K562 (cell line): ENCODE results near the gene TMIGD1. TPM values are rescaled to one million over a fixed set of nuclear protein-coding genes. Genes with fewer than 3 reads are reported as not detected.

Experiments
- BRD4 ChIP-seq: fragments of 200-600 bp; sonication (generic); IDR thresholded peaks from 2 replicates; pipeline ENCODE4 v1.6.1; 2017; ENCODE audit warnings: inconsistent platforms
- CBFB ChIP-seq: sonication (generic); formaldehyde crosslinking; IDR thresholded peaks from 2 replicates; pipeline ENCODE4 v1.4.0; 2020; ENCODE audit warnings: mild to moderate bottlenecking, missing genetic modification reagents
- CBX8 ChIP-seq: fragments of 200-600 bp; sonication (generic); IDR thresholded peaks from 2 replicates; pipeline ENCODE4 v1.6.1; 2012; ENCODE audit warnings: borderline replicate concordance, mixed run types, low read depth, mild to moderate bottlenecking, moderate library complexity, mixed read lengths, low read length, control low read depth, inconsistent platforms; ENCODE audit not compliant: poor library complexity, severe bottlenecking; ENCODE audit errors: extremely low read depth
- CREBBP ChIP-seq: IDR thresholded peaks from one replicate; pipeline ENCODE4 v1.6.1; 2012; ENCODE audit warnings: low read depth, mild to moderate bottlenecking, control low read depth, inconsistent platforms, low read length
- ESRRB ChIP-seq: fragments of 250-450 bp; sonication (Bioruptor Pico); IDR thresholded peaks from 2 replicates; pipeline ENCODE4 v1.5.0; 2020; ENCODE audit warnings: mild to moderate bottlenecking, moderate library complexity, borderline replicate concordance
- ETV5 ChIP-seq: sonication (generic); formaldehyde crosslinking; IDR thresholded peaks from 2 replicates; pipeline ENCODE4 v1.4.0; 2020; ENCODE audit warnings: low read depth, mild to moderate bottlenecking, missing genetic modification reagents
- GTF2E2 ChIP-seq: fragments of 200-800 bp; sonication (Bioruptor generic); IDR thresholded peaks from 2 replicates; pipeline ENCODE4 v1.6.1; 2016; ENCODE audit warnings: missing genetic modification characterization, missing compliant biosample characterization
- JUN ChIP-seq, 2 experiments: sonication (generic) in 1 of 2; formaldehyde crosslinking in 1 of 2; IDR thresholded peaks; 2 replicates each; pipeline versions ENCODE4 v1.6.1 to v1.8.0; 2012 to 2022; ENCODE audit warnings: borderline replicate concordance in 2 of 2, mild to moderate bottlenecking in 2 of 2, improper control_type of control experiment in 1 of 2, low read depth in 1 of 2, low read length in 1 of 2, missing genetic modification reagents in 1 of 2
- MEF2D ChIP-seq: conservative IDR thresholded peaks from 2 replicates; pipeline ENCODE4 v1.6.1; 2016; ENCODE audit warnings: low read depth, missing genetic modification characterization, missing compliant biosample characterization
- NFATC3 ChIP-seq: fragments of 450-650 bp; IDR thresholded peaks from 2 replicates; pipeline ENCODE4 v1.6.1; 2017; ENCODE audit warnings: mild to moderate bottlenecking
- NR2C2 ChIP-seq, 2 experiments: fragments of 200-800 bp in 1 of 2; sonication (Bioruptor generic) in 1 of 2; sonication (generic) in 1 of 2; formaldehyde crosslinking in 1 of 2; IDR thresholded peaks; 2 replicates each; pipeline versions ENCODE4 v1.6.1 to v1.8.0; 2016 to 2022; ENCODE audit warnings: mild to moderate bottlenecking in 1 of 2, missing compliant biosample characterization in 1 of 2, missing genetic modification characterization in 1 of 2, missing genetic modification reagents in 1 of 2
- NRF1 ChIP-seq, 2 experiments: fragments of 450-650 bp; IDR thresholded peaks in 1 of 2; conservative IDR thresholded peaks in 1 of 2; 2 replicates each; pipeline ENCODE4 v1.6.1; 2014; ENCODE audit warnings: mild to moderate bottlenecking in 2 of 2
- POLR3A ChIP-seq: IDR thresholded peaks from 2 replicates; pipeline ENCODE4 v1.6.1; 2011; ENCODE audit warnings: borderline replicate concordance, mild to moderate bottlenecking, moderate library complexity; ENCODE audit not compliant: insufficient read length, insufficient read depth; ENCODE audit errors: extremely low read depth
- TFAM ChIP-seq: fragments of 250-450 bp; sonication (Bioruptor Pico); conservative IDR thresholded peaks from 2 replicates; pipeline ENCODE4 v1.5.0; 2021; ENCODE audit warnings: mild to moderate bottlenecking, moderate library complexity
- ZEB2 ChIP-seq: fragments of 450-650 bp; IDR thresholded peaks from 2 replicates; pipeline ENCODE4 v1.6.1; 2016
- ZNF589 ChIP-seq: fragments of 200-800 bp; sonication (Bioruptor generic); IDR thresholded peaks from 2 replicates; pipeline ENCODE4 v1.6.1; 2016; ENCODE audit warnings: low read depth, missing genetic modification characterization, missing compliant biosample characterization
- ZNF766 ChIP-seq: fragments of 200-800 bp; sonication (Bioruptor generic); conservative IDR thresholded peaks from 2 replicates; pipeline ENCODE4 v1.6.1; 2016; ENCODE audit warnings: missing genetic modification characterization, missing compliant biosample characterization
- polyA plus RNA-seq, 8 experiments: library from polyadenylated mRNA; depleted of rRNA in 4 of 8; stranded (reverse) in 5 of 8; unstranded in 3 of 8; fragments of >200 nt; fragmentation: Nextera tagmentation in 2 of 8; fragmentation: Illumina TruSeq in 1 of 8; extraction: Ambion mirVana in 2 of 8; extraction: Trizol in 1 of 8; gene quantifications; 2 replicates each; pipeline versions ENCODE4 v1.2.1 to v1.2.3, GENCODE V29; 2011 to 2014; ENCODE audit warnings: inconsistent platforms in 1 of 8, missing spikeins in 1 of 8
- total RNA-seq, 7 experiments: library from RNA; depleted of rRNA in 6 of 7; stranded (reverse); fragments of >200 nt in 6 of 7; fragmentation: Illumina TruSeq in 2 of 7; extraction: Trizol in 2 of 7; gene quantifications; 2 replicates each; pipeline versions ENCODE4 v1.2.1 to v1.2.3, GENCODE V29; 2011 to 2021; ENCODE audit warnings: low replicate concordance in 1 of 7
- TF ChIP-seq, protein P1 (sequence below): sonication (generic); formaldehyde crosslinking; IDR thresholded peaks from 2 replicates; pipeline ENCODE4 v1.8.0; 2022; ENCODE audit warnings: missing genetic modification reagents, mild to moderate bottlenecking, moderate library complexity, borderline replicate concordance
- TF ChIP-seq, protein P2 (sequence below): fragments of 250-450 bp; sonication (Bioruptor Pico); IDR thresholded peaks from 2 replicates; pipeline ENCODE4 v1.5.0; 2022; ENCODE audit warnings: mild to moderate bottlenecking

Gene TMIGD1
- total and polyA plus RNA-seq, 9 of the 15 experiments (the other 6 are each of a cell fraction or from before 2014, with no cell fraction given) = not detected

DNA sequence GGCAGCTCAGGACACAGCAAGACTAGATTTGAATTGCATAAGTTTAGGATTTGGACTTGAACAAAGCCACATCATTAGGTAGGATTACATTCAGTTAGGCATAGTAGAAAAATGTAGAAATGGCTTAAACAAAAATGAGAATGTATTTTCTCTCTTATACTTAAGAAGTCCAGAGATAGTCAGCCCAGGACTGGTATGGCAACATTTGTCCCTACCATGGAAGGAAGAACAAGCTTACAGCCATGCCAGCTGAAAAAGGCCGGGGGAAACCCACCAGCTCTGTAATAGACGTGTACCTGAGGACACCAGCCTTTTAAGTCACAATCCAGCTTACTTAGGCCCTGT, 11.2 kb upstream of the TMIGD1 start (continued):
- TF ChIP-seq JUN (IDR thresholded peaks at IDR 0.05; ENCODE audit: borderline replicate concordance, low read depth, low read length) = no peak
- no peak for TF ChIP-seq JUN (CRISPR knock-in tag; IDR thresholded peaks at IDR 0.05; ENCODE audit: borderline replicate concordance)
- TF ChIP-seq ZNF766 = 0 out of 2 replicates have a peak, but pooled peaks have one; percentile 10
- TF ChIP-seq GTF2E2 (tag) = no peak
- no peak for TF ChIP-seq BRD4
- TF ChIP-seq POLR3A = no peak
- TF ChIP-seq NFATC3 = 0 out of 2 replicates have a peak, but pooled peaks have one; percentile 25
- TF ChIP-seq ESRRB (CRISPR knock-in tag) = no peak
- TF ChIP-seq ZEB2 = no peak
- no peak for TF ChIP-seq CBFB (CRISPR knock-in tag)
- TF ChIP-seq TFAM (CRISPR knock-in tag) = no peak
- no peak for TF ChIP-seq NR2C2 (CRISPR knock-in tag; IDR thresholded peaks at IDR 0.05)
- TF ChIP-seq NR2C2 (tag; IDR thresholded peaks at IDR 0.05) = 0 out of 2 replicates have a peak, but pooled peaks have one; percentile 31
- TF ChIP-seq MEF2D = 0 out of 2 replicates have a peak, but pooled peaks have one; percentile 9
- peak; percentile 26; the same call in 1 of the 2 replicates for TF ChIP-seq ZNF589 (CRISPR knock-in tag)
- TF ChIP-seq, protein P1, sequence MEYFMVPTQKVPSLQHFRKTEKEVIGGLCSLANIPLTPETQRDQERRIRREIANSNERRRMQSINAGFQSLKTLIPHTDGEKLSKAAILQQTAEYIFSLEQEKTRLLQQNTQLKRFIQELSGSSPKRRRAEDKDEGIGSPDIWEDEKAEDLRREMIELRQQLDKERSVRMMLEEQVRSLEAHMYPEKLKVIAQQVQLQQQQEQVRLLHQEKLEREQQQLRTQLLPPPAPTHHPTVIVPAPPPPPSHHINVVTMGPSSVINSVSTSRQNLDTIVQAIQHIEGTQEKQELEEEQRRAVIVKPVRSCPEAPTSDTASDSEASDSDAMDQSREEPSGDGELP (CRISPR knock-in tag) = no peak
- no peak for TF ChIP-seq CBX8
- no peak for TF ChIP-seq CREBBP
- TF ChIP-seq ETV5 = no peak
- TF ChIP-seq, protein P2, sequence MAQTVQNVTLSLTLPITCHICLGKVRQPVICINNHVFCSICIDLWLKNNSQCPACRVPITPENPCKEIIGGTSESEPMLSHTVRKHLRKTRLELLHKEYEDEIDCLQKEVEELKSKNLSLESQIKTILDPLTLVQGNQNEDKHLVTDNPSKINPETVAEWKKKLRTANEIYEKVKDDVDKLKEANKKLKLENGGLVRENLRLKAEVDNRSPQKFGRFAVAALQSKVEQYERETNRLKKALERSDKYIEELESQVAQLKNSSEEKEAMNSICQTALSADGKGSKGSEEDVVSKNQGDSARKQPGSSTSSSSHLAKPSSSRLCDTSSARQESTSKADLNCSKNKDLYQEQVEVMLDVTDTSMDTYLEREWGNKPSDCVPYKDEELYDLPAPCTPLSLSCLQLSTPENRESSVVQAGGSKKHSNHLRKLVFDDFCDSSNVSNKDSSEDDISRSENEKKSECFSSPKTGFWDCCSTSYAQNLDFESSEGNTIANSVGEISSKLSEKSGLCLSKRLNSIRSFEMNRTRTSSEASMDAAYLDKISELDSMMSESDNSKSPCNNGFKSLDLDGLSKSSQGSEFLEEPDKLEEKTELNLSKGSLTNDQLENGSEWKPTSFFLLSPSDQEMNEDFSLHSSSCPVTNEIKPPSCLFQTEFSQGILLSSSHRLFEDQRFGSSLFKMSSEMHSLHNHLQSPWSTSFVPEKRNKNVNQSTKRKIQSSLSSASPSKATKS (CRISPR knock-in tag) = no peak
- TF ChIP-seq NRF1 (conservative IDR thresholded peaks at IDR 0.05 in 1 of 2, IDR thresholded peaks at IDR 0.05 in 1 of 2) = 0 out of 4 replicates have a peak, but pooled peaks of 1 of the 2 experiments have one; percentile 4
